ENCODE results near the gene ADGRD1.
"Not testable (repeated sequence)": the region's sequence is repeated elsewhere in the genome, so short reads cannot be mapped to it uniquely, and the experiment has no call there.

The ADGRD1 gene

GRCh38 chr12:131066207-131066885, 112.6 kb downstream of the ADGRD1 start:
- no peak overlapping the region for H3K4me3 ChIP-seq (ENCODE audit: low read depth, low read length)
- TF ChIP-seq CTCF (IDR thresholded peaks at IDR 0.05; ENCODE audit: low read depth, low read length): no peak

- no peak overlapping the region for H3K4me3 ChIP-seq (ENCODE audit: low read depth, low read length)
- TF ChIP-seq CTCF (IDR thresholded peaks at IDR 0.05; ENCODE audit: low read depth, low read length): no peak
Observed at GRCh38 chr12:131066886-131067490, 113.3 kb downstream of the ADGRD1 start.

GRCh38 chr12:131067981-131068851, 114.5 kb downstream of the ADGRD1 start:
- no peak overlapping the region for H3K4me3 ChIP-seq (ENCODE audit: low read depth, low read length)
- no peak for TF ChIP-seq CTCF (IDR thresholded peaks at IDR 0.05; ENCODE audit: low read depth, low read length)

GRCh38 chr12:131068926-131069720, 115.4 kb downstream of the ADGRD1 start:
- not testable (repeated sequence) for H3K4me3 ChIP-seq (ENCODE audit: low read depth, low read length)

GRCh38 chr12:131070136-131070535, 116.4 kb downstream of the ADGRD1 start:
- not testable (repeated sequence) for H3K4me3 ChIP-seq (ENCODE audit: low read depth, low read length)

GRCh38 chr12:131070668-131071067, 117.0 kb downstream of the ADGRD1 start:
- not testable (repeated sequence) for H3K4me3 ChIP-seq (ENCODE audit: low read depth, low read length)

GRCh38 chr12:131071234-131071820, 117.6 kb downstream of the ADGRD1 start:
- H3K4me3 ChIP-seq (ENCODE audit: low read depth, low read length): not testable (repeated sequence)

- H3K4me3 ChIP-seq (ENCODE audit: low read depth, low read length): not testable (repeated sequence)
Observed at GRCh38 chr12:131071950-131072349, 118.2 kb downstream of the ADGRD1 start.

- no peak for TF ChIP-seq CTCF (IDR thresholded peaks at IDR 0.05; ENCODE audit: low read depth, low read length)
Observed at GRCh38 chr12:131072451-131073230, 118.9 kb downstream of the ADGRD1 start.

More at GRCh38 chr12:131072451-131073230, 118.9 kb downstream of the ADGRD1 start:
- no peak overlapping the region for H3K4me3 ChIP-seq (ENCODE audit: low read depth, low read length)

All from WI38 (cell line).